ENCODE data around the gene KIR3DL3. TPM values are rescaled to one million over a fixed set of nuclear protein-coding genes. Genes with fewer than 3 reads are reported as not detected.
"Not testable (repeated sequence)": the region's sequence is repeated elsewhere in the genome, so short reads cannot be mapped to it uniquely, and the experiment has no call there.

The KIR3DL3 gene
- total RNA-seq, 1 experiment from 2014 or later, result not detected

- Histone ChIP-seq H4K20me1 (ENCODE audit: low read length) (no peaks in the 10 kb centered on the region), H2AFZ (ENCODE audit: low read length) (no peak overlapping the region)
- CTCF ChIA-PET, result no interaction called here
Measured at GRCh38 chr19:54728167-54728566, 3.9 kb downstream of the KIR3DL3 start.

GRCh38 chr19:54729416-54730188, 5.4 kb downstream of the KIR3DL3 start:
- Histone ChIP-seq H3K36me3 (ENCODE audit: low read depth, low read length) (no peaks in the 10 kb centered on the region), H3K9me2 (replicated peaks; ENCODE audit: low read length) (no peaks in the 10 kb centered on the region), H3F3A (ENCODE audit: low read length, unreplicated experiment) (no peaks in the 10 kb centered on the region), H2AFZ (ENCODE audit: low read length) (no peak overlapping the region), H3K27ac (ENCODE audit: low read length) (no peak overlapping the region), H3K4me1 (ENCODE audit: insufficient read depth, low read length) (no peaks in the 10 kb centered on the region), H3K27me3 (ENCODE audit: low read length) (peaks cover 65% of the 10 kb centered on the region), H3K9ac (ENCODE audit: low read length) (no peak overlapping the region), H3K9me3 (ENCODE audit: low read length) (no peaks in the 10 kb centered on the region), H3K4me2 (ENCODE audit: low read length) (no peak overlapping the region), H4K20me1 (ENCODE audit: low read length) (no peaks in the 10 kb centered on the region), H3K4me3 (ENCODE audit: low read length) (no peak overlapping the region), H3K79me2 (ENCODE audit: low read length) (no peaks in the 10 kb centered on the region)
- no TSS peak for BruUV-seq (replicated peaks)
- DNase-seq (no peak), ATAC-seq (no peak)
- intact Hi-C loops (cut with micrococcal nuclease), result no loop called here
- TF ChIP-seq EZH2 (IDR thresholded peaks at IDR 0.05; ENCODE audit: low read length, unreplicated experiment), result no peak
- no peak for TF ChIP-seq CTCF (conservative IDR thresholded peaks at IDR 0.05; ENCODE audit: low read depth, low read length)
- TF ChIP-seq EZH2phosphoT487 (IDR thresholded peaks at IDR 0.05; ENCODE audit: borderline replicate concordance, low read length), result no peak
- CTCF ChIA-PET, result no interaction called here
- POLR2A ChIA-PET (ENCODE audit: unreplicated experiment), result no interaction called here

More at GRCh38 chr19:54728167-54728566, 3.9 kb downstream of the KIR3DL3 start:
- intact Hi-C loops (cut with micrococcal nuclease), result no loop called here
- Histone ChIP-seq H3F3A (ENCODE audit: low read length, unreplicated experiment) (no peaks in the 10 kb centered on the region), H3K27me3 (ENCODE audit: low read length) (peaks cover 50% of the 10 kb centered on the region), H3K4me2 (ENCODE audit: low read length) (no peak overlapping the region), H3K36me3 (ENCODE audit: low read depth, low read length) (no peaks in the 10 kb centered on the region), H3K9ac (ENCODE audit: low read length) (no peak overlapping the region), H3K9me2 (replicated peaks; ENCODE audit: low read length) (no peaks in the 10 kb centered on the region), H3K4me3 (ENCODE audit: low read length) (no peak overlapping the region), H3K27ac (ENCODE audit: low read length) (no peak overlapping the region), H3K4me1 (ENCODE audit: insufficient read depth, low read length) (no peaks in the 10 kb centered on the region), H3K79me2 (ENCODE audit: low read length) (no peaks in the 10 kb centered on the region), H3K9me3 (ENCODE audit: low read length) (no peaks in the 10 kb centered on the region)
- TF ChIP-seq CTCF (conservative IDR thresholded peaks at IDR 0.05; ENCODE audit: low read depth, low read length) (no peak), EZH2phosphoT487 (IDR thresholded peaks at IDR 0.05; ENCODE audit: borderline replicate concordance, low read length) (no peak), EZH2 (IDR thresholded peaks at IDR 0.05; ENCODE audit: low read length, unreplicated experiment) (no peak)
- no peak for ATAC-seq
- no peak for DNase-seq
- POLR2A ChIA-PET (ENCODE audit: unreplicated experiment), result no interaction called here
- no TSS peak for BruUV-seq (replicated peaks)

GRCh38 chr19:54731191-54731590, 6.9 kb downstream of the KIR3DL3 start:
- Histone ChIP-seq H3K27me3 (ENCODE audit: low read length) (peaks cover 76% of the 10 kb centered on the region), H3F3A (ENCODE audit: low read length, unreplicated experiment) (no peaks in the 10 kb centered on the region), H3K9ac (ENCODE audit: low read length) (no peak overlapping the region), H3K4me2 (ENCODE audit: low read length) (no peak overlapping the region), H3K9me3 (ENCODE audit: low read length) (no peaks in the 10 kb centered on the region), H3K27ac (ENCODE audit: low read length) (no peak overlapping the region), H3K36me3 (ENCODE audit: low read depth, low read length) (no peaks in the 10 kb centered on the region), H3K79me2 (ENCODE audit: low read length) (no peaks in the 10 kb centered on the region), H4K20me1 (ENCODE audit: low read length) (no peaks in the 10 kb centered on the region), H3K4me1 (ENCODE audit: insufficient read depth, low read length) (no peaks in the 10 kb centered on the region), H3K9me2 (replicated peaks; ENCODE audit: low read length) (no peaks in the 10 kb centered on the region), H3K4me3 (ENCODE audit: low read length) (no peak overlapping the region), H2AFZ (ENCODE audit: low read length) (no peak overlapping the region)
- no peak for TF ChIP-seq EZH2 (IDR thresholded peaks at IDR 0.05; ENCODE audit: low read length, unreplicated experiment)
- TF ChIP-seq CTCF (conservative IDR thresholded peaks at IDR 0.05; ENCODE audit: low read depth, low read length), result no peak
- TF ChIP-seq EZH2phosphoT487 (IDR thresholded peaks at IDR 0.05; ENCODE audit: borderline replicate concordance, low read length), result no peak
- no TSS peak for BruUV-seq (replicated peaks)
- intact Hi-C loops (cut with micrococcal nuclease), result no loop called here
- DNase-seq (no peak), ATAC-seq (no peak)
- ChIA-PET POLR2A (ENCODE audit: unreplicated experiment) (no interaction called here), CTCF (no interaction called here)

- ATAC-seq; intact Hi-C loops (cut with micrococcal nuclease); H4K20me1 ChIP-seq (ENCODE audit: low read length); H3K36me3 ChIP-seq (ENCODE audit: low read depth, low read length); H3K79me2 ChIP-seq (ENCODE audit: low read length); H3K9me3 ChIP-seq (ENCODE audit: low read length); H3K4me3 ChIP-seq (ENCODE audit: low read length); DNase-seq; H3K27ac ChIP-seq (ENCODE audit: low read length); H3F3A ChIP-seq (ENCODE audit: low read length, unreplicated experiment); H3K9ac ChIP-seq (ENCODE audit: low read length); H3K4me1 ChIP-seq (ENCODE audit: insufficient read depth, low read length); CTCF ChIA-PET; H3K9me2 ChIP-seq (replicated peaks; ENCODE audit: low read length); H3K4me2 ChIP-seq (ENCODE audit: low read length); BruUV-seq (replicated peaks); POLR2A ChIA-PET (ENCODE audit: unreplicated experiment); H2AFZ ChIP-seq (ENCODE audit: low read length): not testable (repeated sequence)
- H3K27me3 ChIP-seq (ENCODE audit: low read length), result peaks cover 31% of the 10 kb centered on the region
Measured at GRCh38 chr19:54738306-54738705, 14.1 kb downstream of the KIR3DL3 start, which contains the start of gene KIR2DL3. Gene KIR2DL3 (plus strand): TSS chr19:54738513. CDS start chr19:54738546, 33 bp downstream.

Measured in PC-3 (cell line).